Measurements from ENCODE around the gene CCDC106.

Gene CCDC106

DNA sequence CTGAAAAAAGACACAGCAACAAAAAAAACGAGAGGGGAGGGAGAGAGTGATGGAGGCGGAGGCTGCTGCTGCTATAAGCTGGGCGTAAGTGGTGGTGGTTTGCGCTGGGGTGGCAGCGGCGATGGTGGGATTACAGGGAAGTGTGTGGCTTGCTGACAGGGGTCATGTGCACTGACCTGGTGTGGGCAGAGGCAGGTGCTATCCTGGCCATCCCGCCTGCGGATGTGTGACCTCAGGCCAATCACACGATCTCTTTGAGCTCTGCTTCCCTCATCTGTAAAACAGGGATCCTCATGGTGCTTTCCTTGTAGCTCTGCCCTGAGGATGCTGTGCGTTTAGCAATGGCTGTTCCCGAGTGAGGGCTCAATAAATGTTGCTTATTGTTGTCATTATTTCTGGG, 10.5 kb upstream of the CCDC106 start:
- DNase-seq = no peak

DNA sequence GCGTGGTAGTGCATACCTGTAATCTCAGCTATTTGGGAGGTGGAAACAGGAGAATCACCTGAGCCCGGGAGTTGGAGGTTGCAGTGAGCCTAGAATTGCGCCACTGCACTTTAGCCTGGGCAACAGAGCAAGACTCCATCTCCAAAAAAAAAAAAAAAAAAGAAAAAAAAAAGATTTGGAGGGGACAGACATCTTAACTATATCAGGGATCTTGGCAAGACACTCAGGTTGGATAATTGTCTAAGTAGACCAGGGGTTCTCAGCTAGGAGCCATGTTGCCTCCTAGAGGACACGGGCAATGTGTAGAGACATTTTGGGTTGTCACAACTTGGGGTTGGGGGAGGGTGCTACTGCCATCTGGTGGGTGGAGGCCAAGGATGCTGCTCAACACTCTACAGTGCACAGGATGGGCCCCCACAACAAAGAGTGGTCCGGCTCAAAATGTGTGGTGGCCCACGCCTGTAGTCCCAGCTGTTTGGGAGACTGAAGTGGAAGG, 9.1 kb upstream of the CCDC106 start:
- peak; percentile 62 for DNase-seq

DNA sequence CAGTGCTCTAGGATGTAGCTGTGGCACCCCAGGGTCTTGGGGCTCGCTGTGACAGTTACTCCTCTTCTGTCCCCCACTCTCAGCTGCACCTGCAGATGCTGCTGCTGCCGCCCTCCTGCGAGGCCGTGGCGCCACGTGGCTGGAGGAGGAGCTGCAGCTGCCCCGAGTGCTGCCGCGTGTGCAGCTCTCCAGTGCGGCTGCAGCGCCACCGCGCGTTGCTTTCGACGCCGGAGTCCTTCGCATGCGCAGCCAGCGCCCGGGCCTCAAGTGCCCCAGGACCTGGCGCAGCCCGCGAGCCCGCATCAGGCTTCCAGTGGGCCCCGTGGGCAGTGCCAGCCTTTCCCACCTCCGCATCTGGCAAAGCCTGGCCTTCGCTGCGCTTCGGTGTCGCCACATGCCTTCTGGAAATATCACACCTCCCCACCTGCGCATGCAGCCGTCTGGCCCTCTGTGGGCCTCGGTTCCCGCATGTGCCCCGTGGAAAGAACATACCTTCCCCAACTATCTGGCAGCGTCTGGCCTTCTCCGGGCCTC, 7.9 kb upstream of the CCDC106 start:
- peak; percentile 76 for DNase-seq

DNA sequence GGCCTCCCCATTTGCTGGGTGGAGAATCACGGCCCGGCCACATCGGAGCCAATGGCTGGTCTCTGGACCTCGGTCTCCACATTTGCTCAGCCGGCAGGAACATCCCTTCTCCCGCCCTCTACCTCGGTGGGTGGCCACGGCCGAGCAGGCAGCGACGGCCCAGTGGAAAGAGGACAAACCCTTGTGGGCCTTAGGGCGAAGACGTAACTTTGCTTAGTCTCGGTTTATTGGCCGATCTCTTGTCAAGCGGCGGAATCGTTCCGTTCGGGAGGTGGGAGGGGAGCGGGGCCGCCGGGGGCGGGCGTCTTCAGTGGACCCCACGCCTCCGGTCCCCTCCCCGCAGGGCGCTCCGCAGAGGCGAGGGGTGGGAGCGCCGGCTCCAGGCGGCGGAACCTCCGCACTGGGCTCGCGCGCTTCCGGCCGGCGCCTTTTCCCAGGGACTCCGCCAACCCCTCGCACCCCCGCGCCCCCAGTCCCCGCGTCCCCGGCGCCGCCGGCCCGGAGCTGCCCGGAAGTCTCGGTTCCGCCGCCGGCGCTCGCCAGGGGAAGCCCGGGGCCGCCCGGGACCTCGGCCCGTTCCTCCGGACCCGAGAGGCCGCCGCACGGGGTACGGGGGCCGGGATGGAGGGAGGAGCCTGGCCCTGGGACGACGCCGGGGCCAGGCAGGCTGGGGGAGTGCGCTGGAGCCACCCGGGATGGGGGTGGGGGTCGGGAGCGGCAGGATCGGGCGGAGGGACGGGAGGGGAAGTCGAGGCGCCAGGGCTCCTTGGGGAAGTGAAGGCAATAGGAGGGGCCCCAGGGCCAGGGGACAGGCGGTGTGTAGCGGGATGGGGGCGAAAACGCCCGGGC, 7.2 kb upstream of the CCDC106 start, which contains the start of gene ZNF580:
Gene ZNF580 (plus strand): TSS at position 426 of the 849 bp plus-strand sequence. CDS start 1,507 bp downstream, outside the sequence.
- DNase-seq = peak; percentile 65

DNA sequence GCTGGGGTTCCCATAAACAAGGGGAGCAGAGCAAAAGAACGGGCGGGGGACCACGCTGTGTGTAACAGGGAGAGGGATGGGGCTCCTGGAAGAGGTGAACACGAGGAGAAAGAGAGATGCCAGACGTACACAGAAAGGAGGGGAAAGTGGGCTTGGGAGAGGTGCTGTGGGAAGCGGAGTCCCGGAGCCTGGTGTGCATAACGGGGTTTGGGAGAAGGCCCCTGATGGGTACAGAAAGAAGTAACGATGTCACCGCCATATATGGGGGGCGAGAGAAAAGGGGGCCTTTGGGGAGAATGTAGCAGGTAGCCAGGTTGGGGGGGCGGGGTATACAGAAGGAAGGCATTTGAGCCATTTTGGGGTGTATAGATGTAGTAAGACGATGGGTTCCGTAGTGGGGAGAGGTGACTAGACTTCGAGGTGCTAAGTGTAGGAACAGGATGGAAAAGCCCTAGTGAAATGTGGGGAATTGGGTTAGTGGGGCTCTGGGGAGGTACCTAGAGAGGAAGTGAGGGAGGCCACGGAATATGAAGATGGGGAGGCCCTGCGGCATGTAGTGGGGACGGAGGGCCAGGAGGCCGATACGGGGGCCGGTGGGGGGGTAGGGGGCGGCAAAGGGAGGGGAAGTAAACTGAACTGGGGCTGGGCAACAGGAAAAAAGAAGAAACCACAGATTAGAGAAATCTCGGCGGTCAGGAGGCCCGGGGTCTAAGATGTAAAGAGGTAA, 6.4 kb upstream of the CCDC106 start:
- DNase-seq = peak; percentile 34

DNA sequence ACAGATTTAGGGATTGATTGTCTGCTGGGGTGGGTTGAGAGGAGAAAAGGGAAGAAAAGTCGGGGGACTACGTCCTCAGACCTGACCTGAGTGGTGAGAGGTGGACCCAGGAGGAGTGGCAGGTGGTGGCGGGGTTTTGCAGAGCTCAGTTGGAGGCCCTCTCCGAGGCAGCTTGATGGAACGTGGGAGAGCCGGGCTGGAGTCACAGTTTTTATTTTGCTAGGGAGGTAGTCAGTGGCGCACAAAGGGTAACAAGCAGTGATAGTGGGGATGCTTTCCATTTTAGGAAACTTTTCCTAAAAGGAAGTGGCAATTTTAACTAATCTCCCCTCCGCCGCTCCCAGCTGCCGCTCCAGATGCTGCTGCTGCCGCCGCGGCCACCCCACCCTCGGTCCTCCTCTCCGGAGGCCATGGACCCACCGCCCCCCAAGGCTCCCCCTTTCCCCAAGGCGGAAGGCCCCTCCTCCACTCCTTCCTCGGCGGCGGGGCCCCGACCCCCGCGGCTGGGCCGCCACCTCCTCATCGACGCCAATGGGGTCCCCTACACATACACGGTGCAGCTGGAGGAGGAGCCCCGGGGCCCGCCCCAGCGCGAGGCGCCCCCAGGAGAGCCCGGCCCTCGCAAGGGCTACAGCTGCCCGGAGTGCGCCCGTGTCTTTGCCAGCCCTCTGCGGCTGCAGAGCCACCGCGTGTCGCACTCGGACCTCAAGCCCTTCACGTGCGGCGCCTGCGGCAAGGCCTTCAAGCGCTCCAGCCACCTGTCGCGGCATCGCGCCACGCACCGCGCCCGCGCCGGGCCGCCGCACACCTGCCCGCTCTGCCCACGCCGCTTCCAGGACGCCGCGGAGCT, 5.6 kb upstream of the CCDC106 start:
- peak; percentile 43 for DNase-seq

DNA sequence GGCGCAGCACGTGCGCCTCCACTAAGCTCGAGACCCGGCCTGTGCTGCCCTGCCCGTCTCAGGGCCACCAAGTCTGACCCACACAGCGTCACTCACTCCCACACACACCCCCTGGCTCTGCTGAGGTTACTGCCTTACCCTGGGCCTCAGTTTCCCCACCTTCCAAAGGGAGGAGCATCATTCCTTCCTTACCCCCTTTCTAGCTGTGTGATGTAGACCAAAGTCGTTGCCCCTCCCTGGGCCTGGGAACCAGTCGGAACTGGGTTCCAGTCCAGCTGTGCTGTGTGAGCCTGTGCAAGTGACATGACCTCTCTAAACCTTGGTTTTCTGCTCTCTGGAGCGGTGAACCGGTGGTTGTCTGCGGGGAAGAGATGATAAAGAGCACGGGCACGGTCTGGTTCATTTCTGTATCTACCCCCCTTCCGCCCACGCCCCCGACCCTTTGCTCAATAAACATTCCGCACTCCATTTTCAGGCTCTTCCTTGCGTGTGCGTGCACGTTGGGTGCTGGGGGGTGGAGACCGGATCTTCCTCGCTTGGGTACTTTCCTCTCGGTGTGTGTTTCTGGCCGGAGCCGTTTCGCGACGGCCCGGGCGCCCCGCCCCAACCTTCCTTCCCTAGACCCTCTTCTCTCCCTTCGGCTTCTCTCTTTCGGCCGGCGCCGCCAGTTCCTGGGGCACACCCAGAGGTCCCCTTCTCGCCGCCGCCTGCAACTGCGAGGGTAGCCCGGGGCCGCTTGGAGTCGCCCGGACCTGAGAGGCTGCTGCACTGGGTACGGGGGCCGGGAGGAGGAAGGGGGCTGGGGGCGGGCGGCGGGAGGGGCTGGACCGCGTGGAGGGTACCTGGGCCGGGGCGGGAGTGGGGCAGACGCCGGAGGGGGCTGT, 4.8 kb upstream of the CCDC106 start, which contains the start of gene ZNF581:
Gene ZNF581 (plus strand): TSS at position 647 of the 884 bp plus-strand sequence. CDS start 923 bp downstream, outside the sequence.
- peak; percentile 81 for DNase-seq

DNA sequence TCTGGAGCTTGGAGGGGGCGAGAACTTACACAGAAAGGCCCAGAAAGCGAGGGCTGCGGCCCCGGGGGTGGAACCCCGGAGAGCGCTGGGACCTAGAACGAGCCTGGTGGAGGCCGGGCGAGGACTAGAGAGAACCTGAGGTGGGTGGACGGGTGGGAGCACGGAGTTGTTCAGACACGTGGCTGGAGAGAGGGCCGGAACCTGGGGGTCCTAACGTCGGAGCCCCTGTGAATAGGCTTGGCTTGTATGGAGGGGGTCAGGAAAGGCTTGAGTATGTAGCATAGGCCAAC, 4.2 kb upstream of the CCDC106 start:
- no peak for DNase-seq

DNA sequence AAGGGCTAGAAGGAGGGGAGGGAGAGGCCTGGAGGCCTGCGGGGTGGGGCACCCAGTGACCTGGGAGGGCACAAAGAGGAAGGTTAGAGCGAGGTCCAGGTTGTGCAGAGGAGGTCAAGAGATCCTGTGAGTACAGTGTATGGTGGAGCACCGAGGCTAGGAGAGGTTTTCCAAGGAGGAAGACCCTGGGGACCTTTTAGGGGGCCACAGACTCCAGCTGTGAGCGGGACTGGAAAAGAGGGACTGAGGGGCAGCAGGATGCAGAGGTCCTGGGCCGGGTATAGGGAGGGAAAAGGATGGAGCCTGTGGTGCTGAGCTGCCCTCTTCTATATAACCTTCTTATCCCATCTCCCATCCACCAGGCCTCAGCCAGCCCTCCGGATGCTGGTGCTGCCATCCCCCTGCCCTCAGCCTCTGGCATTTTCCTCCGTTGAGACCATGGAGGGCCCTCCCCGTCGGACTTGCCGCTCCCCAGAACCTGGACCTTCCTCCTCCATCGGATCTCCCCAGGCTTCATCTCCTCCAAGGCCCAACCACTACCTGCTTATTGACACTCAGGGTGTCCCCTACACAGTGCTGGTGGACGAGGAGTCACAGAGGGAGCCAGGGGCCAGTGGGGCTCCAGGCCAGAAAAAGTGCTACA, 3.7 kb upstream of the CCDC106 start:
- DNase-seq = no peak

DNA sequence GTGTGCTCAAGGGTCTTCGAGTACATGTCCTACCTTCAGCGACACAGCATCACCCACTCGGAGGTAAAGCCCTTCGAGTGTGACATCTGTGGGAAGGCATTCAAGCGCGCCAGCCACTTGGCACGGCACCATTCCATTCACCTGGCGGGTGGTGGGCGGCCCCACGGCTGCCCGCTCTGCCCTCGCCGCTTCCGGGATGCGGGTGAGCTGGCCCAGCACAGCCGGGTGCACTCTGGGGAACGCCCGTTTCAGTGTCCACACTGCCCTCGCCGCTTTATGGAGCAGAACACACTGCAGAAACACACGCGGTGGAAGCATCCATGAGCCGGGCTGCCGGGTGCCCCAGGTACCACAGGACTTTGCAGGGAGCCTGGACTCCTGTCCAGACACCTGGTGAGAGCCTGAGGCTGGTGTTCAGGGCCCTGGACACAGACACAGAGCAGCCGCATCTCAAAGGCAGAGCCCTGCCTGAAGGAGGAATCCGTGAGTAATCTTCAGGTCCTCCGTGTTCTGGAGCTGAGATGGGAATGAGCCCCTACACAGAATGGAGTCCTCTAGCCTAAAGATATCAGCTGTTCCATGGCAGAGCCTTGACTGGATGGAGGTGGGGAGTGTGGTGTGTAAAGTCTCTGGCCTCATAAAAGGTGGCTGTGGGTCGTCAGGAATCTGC, 3.0 kb upstream of the CCDC106 start:
- DNase-seq = no peak

DNA sequence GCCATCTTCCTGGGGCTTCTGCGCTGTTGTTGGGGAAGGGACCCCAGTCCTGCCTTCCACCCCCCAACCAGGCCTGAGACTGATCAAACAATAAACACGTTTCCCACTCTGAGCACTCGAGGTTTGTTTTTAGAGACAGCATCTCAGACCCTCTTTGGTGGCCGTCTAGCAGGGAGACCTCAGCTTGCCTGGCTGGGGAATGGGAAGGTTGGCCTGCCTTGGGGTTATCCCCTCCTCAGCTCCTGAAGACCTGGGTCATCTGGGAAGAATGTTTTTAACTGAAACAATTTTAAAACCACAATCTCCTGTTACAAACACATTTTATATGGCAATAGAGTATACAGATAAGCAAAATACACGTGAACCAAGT, 2.5 kb upstream of the CCDC106 start:
- DNase-seq = no peak

DNA sequence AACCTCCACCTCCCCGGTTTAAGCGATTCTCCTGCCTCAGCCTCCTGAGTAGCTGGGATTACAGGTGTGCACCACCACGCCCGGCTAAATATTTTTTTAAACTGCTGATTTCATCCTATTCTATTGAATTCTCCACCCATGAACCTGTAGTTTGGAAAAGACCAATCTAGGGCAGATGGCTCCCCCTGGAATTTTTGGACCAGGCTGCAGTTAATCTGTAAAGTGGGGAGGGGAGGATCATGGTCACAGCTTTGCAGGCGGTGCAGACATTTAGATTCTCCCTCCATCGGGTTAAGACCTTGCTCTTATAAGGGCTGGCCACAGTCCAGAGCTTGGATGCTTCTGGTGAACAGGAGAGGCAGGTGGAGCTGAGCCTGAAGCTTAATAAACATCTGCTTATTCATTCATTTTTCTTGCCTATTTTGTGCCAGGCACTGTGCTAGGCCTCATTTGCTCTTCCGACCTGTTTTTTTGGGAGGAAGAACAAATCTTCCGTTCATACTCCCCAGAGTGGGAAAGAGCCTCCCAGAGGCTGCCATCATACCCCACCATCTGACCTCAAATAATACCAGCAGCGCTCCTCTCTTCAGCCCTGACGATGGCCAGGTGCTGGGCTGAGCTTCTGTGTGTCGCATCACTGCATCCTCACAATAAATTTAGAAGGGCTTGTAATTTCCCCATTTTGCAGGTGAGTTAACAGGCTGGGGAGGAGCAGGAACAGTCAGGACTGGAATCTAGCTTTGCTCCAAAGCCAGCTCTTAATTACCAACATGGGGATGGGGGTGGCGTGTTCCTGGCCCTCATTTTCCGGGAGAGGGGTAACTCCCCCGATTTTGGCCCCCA, 902 bp upstream of the CCDC106 start:
- DNase-seq = no peak

DNA sequence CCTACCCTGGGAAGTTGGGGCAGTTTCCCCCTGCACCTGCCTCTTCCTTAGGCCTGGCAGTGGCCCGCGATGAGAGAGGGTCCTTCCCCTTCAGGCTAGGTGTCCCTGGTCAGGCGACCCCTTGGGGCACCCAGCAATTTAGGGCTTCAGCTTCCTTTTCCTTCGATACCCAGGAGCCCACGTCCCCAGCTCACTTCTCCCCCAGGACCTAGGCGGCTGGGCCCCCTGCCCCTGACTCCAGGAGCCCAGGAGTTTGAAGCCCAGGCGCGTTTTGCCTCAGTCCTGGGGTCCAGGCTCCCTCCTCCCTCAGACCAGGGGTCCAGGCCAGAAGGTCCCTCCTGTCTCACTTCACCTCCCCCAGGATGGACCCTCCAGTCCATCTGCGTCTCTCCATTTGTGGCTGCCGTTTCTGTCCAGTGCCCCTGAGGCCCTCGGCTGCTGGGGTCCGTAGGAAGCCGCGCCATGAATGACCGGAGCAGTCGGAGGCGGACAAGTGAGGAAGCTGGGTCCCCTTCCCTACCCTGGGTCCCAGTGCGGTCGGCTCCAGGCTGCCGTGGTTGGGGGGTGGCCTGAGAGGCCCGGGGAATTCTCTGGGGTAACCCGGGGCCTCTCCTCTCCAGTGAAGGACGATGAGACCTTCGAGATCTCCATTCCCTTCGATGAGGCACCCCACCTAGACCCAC, 714 bp downstream of the CCDC106 start:
- DNase-seq = no peak

DNA sequence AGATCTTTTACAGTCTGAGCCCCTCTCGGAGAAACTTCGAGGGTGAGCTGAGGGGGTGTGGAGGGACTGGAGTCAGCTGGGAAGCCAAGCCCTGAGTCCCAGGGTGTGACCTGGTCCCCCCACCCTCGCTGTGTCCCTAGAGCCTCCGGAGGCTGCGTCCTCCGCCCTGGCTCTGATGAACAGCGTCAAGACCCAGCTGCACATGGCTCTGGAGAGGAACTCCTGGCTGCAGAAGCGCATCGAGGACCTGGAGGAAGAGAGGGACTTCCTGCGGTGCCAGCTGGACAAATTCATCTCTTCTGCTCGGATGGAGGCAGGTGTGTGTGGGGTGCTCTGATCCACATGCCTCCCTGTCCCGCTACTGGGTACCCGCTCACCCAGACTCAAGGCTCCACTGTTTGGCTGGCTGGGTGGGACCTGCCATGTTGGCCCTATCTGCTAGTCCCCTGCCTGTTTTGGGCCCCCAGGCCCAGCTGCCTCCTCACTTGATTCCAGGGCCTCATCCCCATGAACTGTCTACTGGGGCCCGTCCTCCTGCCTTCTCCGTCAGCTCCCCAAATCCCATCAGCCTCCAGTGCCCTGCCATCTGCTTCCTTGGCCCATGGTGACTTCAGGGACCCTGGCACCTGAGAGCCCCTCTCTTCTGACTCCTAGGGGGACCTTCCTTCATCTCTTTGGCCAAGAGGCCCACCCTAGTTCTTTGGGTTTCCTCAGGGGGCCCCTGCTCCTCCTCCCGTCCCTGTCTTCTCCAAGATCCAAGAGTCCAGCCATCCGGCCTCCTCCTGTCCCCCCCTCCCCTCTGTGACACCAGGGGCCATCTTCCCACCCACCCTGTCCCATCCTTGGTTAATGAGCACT, 1.5 kb downstream of the CCDC106 start:
- no peak for DNase-seq

DNA sequence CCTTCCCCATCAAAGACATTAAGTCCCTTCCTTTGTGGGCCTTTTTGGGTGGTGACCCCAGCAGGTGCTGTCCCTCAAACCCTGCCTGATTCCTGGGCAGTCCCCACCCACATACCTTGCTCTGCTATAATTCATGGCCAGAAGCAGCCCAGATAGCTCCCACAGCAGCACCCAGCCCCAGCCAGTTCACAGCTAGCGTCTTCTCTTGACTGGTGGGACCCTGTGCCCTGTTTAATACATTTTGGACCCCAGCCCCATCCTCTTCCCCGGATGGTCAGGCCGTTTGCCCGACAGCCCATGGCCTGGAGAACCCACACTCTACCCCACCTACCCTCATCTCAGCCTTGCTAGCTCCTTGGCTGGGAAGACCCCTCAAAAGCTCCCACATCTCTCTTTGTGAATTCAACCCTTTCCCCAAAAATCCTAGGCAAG, 2.1 kb downstream of the CCDC106 start:
- DNase-seq = no peak

DNA sequence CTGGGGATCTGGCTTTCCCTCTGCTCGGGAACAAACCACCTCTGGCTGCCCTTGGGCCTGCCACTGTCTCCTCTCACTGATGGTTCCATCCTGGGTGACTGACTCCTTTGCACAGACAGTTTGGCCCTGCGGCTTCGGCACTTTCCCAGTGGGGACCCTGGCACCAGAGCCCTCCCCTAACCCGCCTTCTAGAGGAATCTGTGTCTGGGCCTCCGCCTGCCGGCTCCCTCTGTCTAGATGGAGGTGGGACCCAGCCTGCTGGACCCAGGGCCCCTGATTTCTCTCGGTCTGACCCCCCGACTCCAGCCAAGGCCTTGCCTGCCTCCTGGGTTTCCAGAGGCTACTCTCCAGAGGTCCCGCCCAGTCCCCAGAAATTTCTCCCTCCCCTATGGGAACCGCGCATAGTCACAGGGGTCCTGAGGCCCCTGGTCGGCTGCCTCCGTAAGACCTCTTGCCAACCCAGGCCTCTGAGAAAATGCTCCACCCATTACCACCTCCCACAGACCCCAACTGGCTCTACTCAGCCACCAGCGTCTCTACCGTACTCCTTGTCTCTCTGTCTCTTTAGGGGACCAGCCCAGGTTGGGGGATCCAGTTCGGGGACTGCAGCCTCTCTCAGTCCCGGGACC, 2.7 kb downstream of the CCDC106 start:
- no peak for DNase-seq

DNA sequence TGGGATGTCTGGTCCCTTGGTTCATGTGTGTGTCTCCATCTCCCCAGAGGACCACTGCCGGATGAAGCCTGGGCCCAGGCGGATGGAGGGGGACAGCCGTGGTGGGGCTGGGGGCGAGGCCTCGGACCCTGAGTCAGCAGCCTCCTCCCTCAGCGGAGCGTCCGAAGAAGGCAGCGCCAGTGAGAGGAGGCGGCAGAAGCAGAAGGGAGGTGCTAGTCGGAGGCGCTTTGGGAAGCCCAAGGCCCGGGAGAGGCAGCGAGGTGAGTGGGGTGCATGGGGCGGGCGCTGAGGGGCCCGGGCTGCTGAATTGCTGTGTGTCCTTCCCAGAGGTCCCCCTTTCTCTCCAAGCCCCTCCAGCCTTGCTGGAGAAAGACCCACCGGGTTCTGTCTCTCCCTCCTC, 3.2 kb downstream of the CCDC106 start:
- no peak for DNase-seq

Data from activated CD8-positive, alpha-beta memory T cell treated with anti-CD3 and anti-CD28 coated beads, Interleukin-2, amount 50 U/mL, for 4 hours (primary cell).